LNCAP (cell line): ENCODE data around the gene LILRB2.

Source experiments
- TF ChIP-seq, protein P1 (sequence below): fragments of 450-650 bp; IDR thresholded peaks from 2 replicates; pipeline ENCODE4 v1.5.1; 2017; ENCODE audit warnings: mild to moderate bottlenecking

The LILRB2 gene

DNA sequence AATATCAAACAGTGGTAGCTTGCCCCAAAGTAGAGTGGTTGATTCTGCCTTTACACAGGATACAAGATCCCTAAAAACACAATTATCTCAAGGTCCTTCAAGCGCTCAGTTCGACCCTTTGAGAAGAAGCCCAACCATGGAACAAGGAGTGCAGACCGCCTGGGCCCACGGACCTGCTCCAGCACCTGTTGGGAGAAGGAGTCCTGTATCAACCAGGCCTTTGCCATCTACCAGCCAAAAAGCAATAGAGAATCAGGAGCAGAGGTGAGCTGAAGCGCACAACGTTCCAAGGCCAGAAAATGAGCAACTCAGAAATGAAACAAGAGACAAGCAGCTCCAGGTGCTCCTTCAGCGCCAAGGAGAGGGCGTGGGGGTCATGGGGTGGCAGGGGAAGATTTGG lies 51.8 kb downstream of the LILRB2 start:
- TF ChIP-seq, protein P1, sequence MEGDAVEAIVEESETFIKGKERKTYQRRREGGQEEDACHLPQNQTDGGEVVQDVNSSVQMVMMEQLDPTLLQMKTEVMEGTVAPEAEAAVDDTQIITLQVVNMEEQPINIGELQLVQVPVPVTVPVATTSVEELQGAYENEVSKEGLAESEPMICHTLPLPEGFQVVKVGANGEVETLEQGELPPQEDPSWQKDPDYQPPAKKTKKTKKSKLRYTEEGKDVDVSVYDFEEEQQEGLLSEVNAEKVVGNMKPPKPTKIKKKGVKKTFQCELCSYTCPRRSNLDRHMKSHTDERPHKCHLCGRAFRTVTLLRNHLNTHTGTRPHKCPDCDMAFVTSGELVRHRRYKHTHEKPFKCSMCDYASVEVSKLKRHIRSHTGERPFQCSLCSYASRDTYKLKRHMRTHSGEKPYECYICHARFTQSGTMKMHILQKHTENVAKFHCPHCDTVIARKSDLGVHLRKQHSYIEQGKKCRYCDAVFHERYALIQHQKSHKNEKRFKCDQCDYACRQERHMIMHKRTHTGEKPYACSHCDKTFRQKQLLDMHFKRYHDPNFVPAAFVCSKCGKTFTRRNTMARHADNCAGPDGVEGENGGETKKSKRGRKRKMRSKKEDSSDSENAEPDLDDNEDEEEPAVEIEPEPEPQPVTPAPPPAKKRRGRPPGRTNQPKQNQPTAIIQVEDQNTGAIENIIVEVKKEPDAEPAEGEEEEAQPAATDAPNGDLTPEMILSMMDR, result no peak
